Measurements from ENCODE around the gene PRKN. TPM values are rescaled to one million over a fixed set of nuclear protein-coding genes. Genes with fewer than 3 reads are reported as not detected.

The PRKN gene
- total RNA-seq, 1 experiment from 2014 or later: 2.0 TPM

GRCh38 chr6:162753775-162754174 is 26.2 kb upstream of the PRKN start:
- Histone ChIP-seq H3K23ac (ENCODE audit: insufficient read length, low read depth, low read length) (no peak overlapping the region), H3K14ac (ENCODE audit: insufficient read depth, low read length) (no peak overlapping the region), H2BK5ac (ENCODE audit: insufficient read length, low read length) (no peak overlapping the region), H2BK20ac (ENCODE audit: low read depth, low read length, poor library complexity, severe bottlenecking) (no peak overlapping the region), H2AFZ (ENCODE audit: low read length) (no peak overlapping the region), H3K56ac (ENCODE audit: insufficient read length, low read depth, low read length) (no peak overlapping the region), H3K9me3 (ENCODE audit: control insufficient read depth, low read depth, low read length) (no peaks in the 10 kb centered on the region), H3T11ph (ENCODE audit: low read length) (no peak overlapping the region), H4K20me1 (ENCODE audit: control insufficient read depth, insufficient read depth, insufficient read length) (no peaks in the 10 kb centered on the region), H3K79me2 (ENCODE audit: insufficient read depth, low read length) (no peaks in the 10 kb centered on the region), H2BK120ac (ENCODE audit: low read depth, low read length, poor library complexity, severe bottlenecking) (no peak overlapping the region), H3K4me1 (ENCODE audit: insufficient read depth, low read length) (no peaks in the 10 kb centered on the region), H2BK15ac (ENCODE audit: low read depth, low read length) (no peak overlapping the region), H3K27me3 (ENCODE audit: insufficient read depth, low read length) (no peaks in the 10 kb centered on the region), H3K79me1 (ENCODE audit: insufficient read depth, low read depth, low read length, poor library complexity, severe bottlenecking) (no peaks in the 10 kb centered on the region), H3K18ac (ENCODE audit: insufficient read length, low read depth, low read length) (no peak overlapping the region), H4K8ac (replicated peaks; ENCODE audit: insufficient read length, low read depth, low read length) (no peak overlapping the region), H4K5ac (ENCODE audit: insufficient read length, low read depth, low read length) (no peak overlapping the region), H4K91ac (ENCODE audit: insufficient read length, low read depth, low read length) (no peak overlapping the region), H3K23me2 (ENCODE audit: insufficient read length, low read depth, low read length, poor library complexity, severe bottlenecking) (no peaks in the 10 kb centered on the region), H3K4me2 (ENCODE audit: insufficient read depth, insufficient read length, low read length) (no peak overlapping the region), H2AK5ac (ENCODE audit: insufficient read length, low read length) (no peak overlapping the region), H3K4ac (ENCODE audit: low read depth, low read length) (no peak overlapping the region), H3K9ac (ENCODE audit: extremely low read depth, insufficient read length, low read length) (no peak overlapping the region), H2BK12ac (ENCODE audit: insufficient read length, low read depth, low read length) (no peak overlapping the region), H3K27ac (ENCODE audit: insufficient read length, low read depth, low read length) (no peak overlapping the region)
- no peaks in the 10 kb centered on the region for H3K4me1 Mint-ChIP-seq
- DNase-seq: no peak
- no peak overlapping the region for H3K4me3 Mint-ChIP-seq
- no peaks in the 10 kb centered on the region; a peak in 1 of 5 replicates for H3K9me3 Mint-ChIP-seq
- no peak for TF ChIP-seq CTCF (conservative IDR thresholded peaks at IDR 0.05)
- no peaks in the 10 kb centered on the region; a peak in 1 of 7 replicates for H3K36me3 Mint-ChIP-seq (ENCODE audit: insufficient read depth in 1 of 3, low read depth in 3 of 3)
- no peak overlapping the region for H3K27ac Mint-ChIP-seq
- H3K27me3 Mint-ChIP-seq (ENCODE audit: low read depth): no peaks in the 10 kb centered on the region
